GM21737 (cell line): ENCODE results near the gene PRSS12.
"Not testable (repeated sequence)": the region's sequence is repeated elsewhere in the genome, so short reads cannot be mapped to it uniquely, and the experiment has no call there.

ENCODE experiments used
- ATAC-seq: cut with Tn5 transposase; IDR thresholded peaks from one replicate; pipeline ENCODE4 v1.9.1; 2021; ENCODE audit warnings: mild to moderate bottlenecking, moderate library complexity; ENCODE audit not compliant: unreplicated experiment

The PRSS12 gene

GRCh38 chr4:118325431-118325830 is 27.4 kb downstream of the PRSS12 start:
- no peak for ATAC-seq

GRCh38 chr4:118322831-118323502 is 29.8 kb downstream of the PRSS12 start:
- no peak for ATAC-seq

- ATAC-seq: no peak
These were observed 33.9 kb downstream of the PRSS12 start for GRCh38 chr4:118318931-118319330.

- no peak for ATAC-seq
These were observed 35.1 kb downstream of the PRSS12 start for GRCh38 chr4:118317691-118318090.

GRCh38 chr4:118314221-118314620 is 38.6 kb downstream of the PRSS12 start:
- no peak for ATAC-seq

- no peak for ATAC-seq
These were observed 39.7 kb downstream of the PRSS12 start for GRCh38 chr4:118313098-118313497.

- ATAC-seq: no peak
These were observed 44.3 kb downstream of the PRSS12 start for GRCh38 chr4:118308306-118309030.

- ATAC-seq: no peak
These were observed 45.2 kb downstream of the PRSS12 start for GRCh38 chr4:118307643-118308042.

- not testable (repeated sequence) for ATAC-seq
These were observed 53.2 kb downstream of the PRSS12 start for GRCh38 chr4:118299619-118300018.

GRCh38 chr4:118296729-118297128 is 56.1 kb downstream of the PRSS12 start:
- ATAC-seq: no peak

- no peak for ATAC-seq
These were observed 61.9 kb downstream of the PRSS12 start for GRCh38 chr4:118290951-118291350.

- ATAC-seq: no peak
These were observed 63.0 kb downstream of the PRSS12 start for GRCh38 chr4:118289794-118290193.

GRCh38 chr4:118287711-118288451 is 64.9 kb downstream of the PRSS12 start:
- ATAC-seq: no peak

GRCh38 chr4:118286685-118287084 is 66.1 kb downstream of the PRSS12 start:
- no peak for ATAC-seq

- no peak for ATAC-seq
These were observed 66.9 kb downstream of the PRSS12 start for GRCh38 chr4:118285931-118286330.

GRCh38 chr4:118284169-118284568 is 68.6 kb downstream of the PRSS12 start:
- no peak for ATAC-seq

GRCh38 chr4:118282692-118283091 is 70.1 kb downstream of the PRSS12 start:
- ATAC-seq: no peak

- ATAC-seq: no peak
These were observed 71.0 kb downstream of the PRSS12 start for GRCh38 chr4:118281611-118282442.

GRCh38 chr4:118280501-118281218 is 72.1 kb downstream of the PRSS12 start:
- ATAC-seq: peak; percentile 30

GRCh38 chr4:118279920-118280432 is 72.8 kb downstream of the PRSS12 start:
- no peak for ATAC-seq
